Measurements from ENCODE around the gene OGA. TPM values are rescaled to one million over a fixed set of nuclear protein-coding genes. Genes with fewer than 3 reads are reported as not detected.
A peak's percentile ranks its signal among the peaks of the same experiment; 100 is the strongest.

The OGA gene
- polyA plus RNA-seq, 2 donors: 40.0 to 47.1 TPM

GRCh38 chr10:101782811-101783735 lies 35.2 kb downstream of the OGA start, which contains the start of gene NPM3:
NPM3 (minus strand) TSS chr10:101783446; CDS start chr10:101783390, 56 bp downstream.
- Histone ChIP-seq H3K4me3 (ENCODE audit: low read depth in 1 of 2, low read length in 2 of 2) (peak within 1 kb of the TSS; percentile 74 to 76), H3K9me3 (ENCODE audit: control insufficient read depth in 2 of 2, insufficient read depth in 1 of 2, low read depth in 1 of 2, low read length in 1 of 2) (no peaks in the 10 kb centered on the region), H3K4me1 (ENCODE audit: control insufficient read depth in 2 of 2, insufficient read depth in 2 of 2, low read length in 1 of 2) (peaks cover 16 to 18% of the 10 kb centered on the region in 2 donors), H3K27me3 (ENCODE audit: control insufficient read depth in 1 of 2, insufficient read depth in 2 of 2, low read length in 2 of 2) (no peaks in the 10 kb centered on the region), H3K36me3 (ENCODE audit: control insufficient read depth in 2 of 2, insufficient read depth in 2 of 2, low read length in 1 of 2) (peaks cover 8 to 12% of the 10 kb centered on the region in 2 donors), H3K27ac (ENCODE audit: low read depth in 2 of 2, low read length in 1 of 2) (peak within 1 kb of the TSS; percentile 56 to 66)
- WGBS, 2 donors: 1% methylated on average over 57 of the region's 57 CpGs

- Histone ChIP-seq H3K4me3 (ENCODE audit: low read depth in 1 of 2, low read length in 2 of 2) (peak overlapping the region; percentile 74 to 76), H3K36me3 (ENCODE audit: control insufficient read depth in 2 of 2, insufficient read depth in 2 of 2, low read length in 1 of 2) (peaks cover 5 to 11% of the 10 kb centered on the region in 2 donors)
Observed at GRCh38 chr10:101781984-101782810, 36.0 kb downstream of the OGA start.

GRCh38 chr10:101781655-101781983 lies 36.6 kb downstream of the OGA start:
- Histone ChIP-seq H3K4me1 (ENCODE audit: control insufficient read depth in 2 of 2, insufficient read depth in 2 of 2, low read length in 1 of 2) (peaks cover 16 to 18% of the 10 kb centered on the region in 2 donors), H3K4me3 (ENCODE audit: low read depth in 1 of 2, low read length in 2 of 2) (no peak overlapping the region), H3K27me3 (ENCODE audit: control insufficient read depth in 1 of 2, insufficient read depth in 2 of 2, low read length in 2 of 2) (peaks cover 0 to 7% of the 10 kb centered on the region in 2 donors), H3K27ac (ENCODE audit: low read depth in 2 of 2, low read length in 1 of 2) (no peak overlapping the region), H3K9me3 (ENCODE audit: control insufficient read depth in 2 of 2, insufficient read depth in 1 of 2, low read depth in 1 of 2, low read length in 1 of 2) (no peaks in the 10 kb centered on the region), H3K36me3 (ENCODE audit: control insufficient read depth in 2 of 2, insufficient read depth in 2 of 2, low read length in 1 of 2) (peaks cover 5 to 7% of the 10 kb centered on the region in 2 donors)
- 79 to 86% methylated on average over 7 of the region's 7 CpGs for WGBS, 2 donors

More at GRCh38 chr10:101781984-101782810, 36.0 kb downstream of the OGA start:
- H3K27me3 ChIP-seq (ENCODE audit: control insufficient read depth in 1 of 2, insufficient read depth in 2 of 2, low read length in 2 of 2): peaks cover 0 to under 1% of the 10 kb centered on the region in 2 donors
- H3K4me1 ChIP-seq (ENCODE audit: control insufficient read depth in 2 of 2, insufficient read depth in 2 of 2, low read length in 1 of 2): peaks cover 16 to 18% of the 10 kb centered on the region in 2 donors
- WGBS, 2 donors: 43 to 46% methylated on average over 17 of the region's 17 CpGs
- H3K27ac ChIP-seq (ENCODE audit: low read depth in 2 of 2, low read length in 1 of 2): no peak overlapping the region
- H3K9me3 ChIP-seq (ENCODE audit: control insufficient read depth in 2 of 2, insufficient read depth in 1 of 2, low read depth in 1 of 2, low read length in 1 of 2): no peaks in the 10 kb centered on the region

DNA sequence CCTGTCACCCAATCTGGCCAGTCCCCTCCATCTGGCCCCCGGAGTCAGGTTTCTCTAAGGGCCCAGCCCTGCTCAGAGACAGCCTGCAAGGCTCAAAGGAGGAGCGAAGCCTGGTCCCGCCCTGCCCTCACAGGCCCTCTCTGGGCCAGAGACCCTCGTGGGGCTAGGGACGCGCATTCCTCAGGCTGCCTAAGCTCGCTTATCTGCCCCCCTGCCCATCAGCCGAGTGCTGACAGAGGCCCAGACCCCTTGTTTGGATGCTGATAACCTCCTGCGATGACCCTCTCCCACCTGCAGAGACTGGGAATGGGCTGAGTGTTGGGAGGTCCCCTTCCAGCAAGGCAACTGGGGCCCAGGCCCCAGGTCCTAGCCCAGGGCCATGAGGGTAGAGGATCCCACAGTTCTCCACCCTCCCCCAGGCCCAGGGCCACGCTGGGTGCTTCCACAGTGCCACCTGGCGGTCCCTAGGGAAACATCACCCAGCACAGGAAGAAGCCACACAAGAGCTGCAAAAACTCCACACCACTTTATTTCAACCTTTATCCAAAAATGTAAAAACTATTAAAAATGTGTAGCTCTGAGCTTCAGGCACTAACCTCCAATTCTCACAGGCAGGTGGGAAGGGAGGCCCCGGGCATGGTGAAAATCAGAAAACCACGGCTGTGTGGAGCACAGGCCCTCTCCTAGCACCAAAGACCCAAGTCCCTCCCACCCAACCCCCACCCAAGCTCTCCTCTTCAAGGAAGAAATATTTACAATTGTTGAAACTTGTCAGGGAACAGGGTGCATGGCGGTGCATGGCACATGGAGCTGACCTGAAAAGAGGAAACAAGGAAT lies 37.2 kb downstream of the OGA start:
- Histone ChIP-seq H3K27ac (ENCODE audit: low read depth in 2 of 2, low read length in 1 of 2) (no peak overlapping the region), H3K27me3 (ENCODE audit: control insufficient read depth in 1 of 2, insufficient read depth in 2 of 2, low read length in 2 of 2) (peaks cover 0 to 12% of the 10 kb centered on the region in 2 donors), H3K36me3 (ENCODE audit: control insufficient read depth in 2 of 2, insufficient read depth in 2 of 2, low read length in 1 of 2) (peaks cover 3 to 4% of the 10 kb centered on the region in 2 donors), H3K4me3 (ENCODE audit: low read depth in 1 of 2, low read length in 2 of 2) (no peak overlapping the region), H3K9me3 (ENCODE audit: control insufficient read depth in 2 of 2, insufficient read depth in 1 of 2, low read depth in 1 of 2, low read length in 1 of 2) (no peaks in the 10 kb centered on the region), H3K4me1 (ENCODE audit: control insufficient read depth in 2 of 2, insufficient read depth in 2 of 2, low read length in 1 of 2) (peaks cover 16 to 18% of the 10 kb centered on the region in 2 donors)
- WGBS, 2 donors: 46 to 56% methylated on average over 14 of the region's 14 CpGs

DNA sequence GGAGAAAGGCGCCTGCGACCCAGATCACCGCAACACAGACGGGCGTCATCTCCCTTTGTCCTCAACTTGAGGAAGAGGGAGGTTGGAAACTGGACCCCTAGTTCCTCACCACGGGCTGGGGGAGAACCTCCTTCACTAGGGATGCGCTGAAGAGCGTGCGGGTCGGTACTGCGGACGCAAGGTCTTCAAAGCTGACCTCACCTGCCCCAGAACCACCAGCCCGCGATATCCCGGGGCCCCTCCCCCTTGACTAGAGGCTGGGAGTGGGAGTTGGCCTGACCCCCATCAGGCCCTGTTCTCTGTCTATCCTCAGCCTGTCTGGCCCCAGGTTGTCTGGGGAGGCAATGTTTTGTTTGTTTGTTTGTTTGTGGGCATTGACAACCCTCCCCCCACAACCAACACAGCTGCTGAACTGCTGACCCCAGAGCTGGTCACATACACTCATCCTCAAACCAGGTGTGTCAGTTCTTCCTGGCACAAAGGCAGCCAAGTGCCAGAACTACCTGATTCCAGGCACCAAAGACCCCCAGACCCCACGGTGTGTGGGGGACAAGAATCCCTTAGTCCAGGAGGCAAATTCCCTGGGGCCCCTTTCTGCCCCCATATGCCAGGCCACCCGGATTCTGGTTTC lies 37.9 kb downstream of the OGA start:
- Histone ChIP-seq H3K9me3 (ENCODE audit: control insufficient read depth in 2 of 2, insufficient read depth in 1 of 2, low read depth in 1 of 2, low read length in 1 of 2) (no peaks in the 10 kb centered on the region), H3K27ac (ENCODE audit: low read depth in 2 of 2, low read length in 1 of 2) (no peak overlapping the region), H3K27me3 (ENCODE audit: control insufficient read depth in 1 of 2, insufficient read depth in 2 of 2, low read length in 2 of 2) (peaks cover 0 to 17% of the 10 kb centered on the region in 2 donors), H3K36me3 (ENCODE audit: control insufficient read depth in 2 of 2, insufficient read depth in 2 of 2, low read length in 1 of 2) (no peaks in the 10 kb centered on the region), H3K4me1 (ENCODE audit: control insufficient read depth in 2 of 2, insufficient read depth in 2 of 2, low read length in 1 of 2) (peaks cover 16 to 21% of the 10 kb centered on the region in 2 donors), H3K4me3 (ENCODE audit: low read depth in 1 of 2, low read length in 2 of 2) (peak overlapping the region in 1 of 2 donors; percentile 48)
- 16 to 20% methylated on average over 17 of the region's 17 CpGs for WGBS, 2 donors

DNA sequence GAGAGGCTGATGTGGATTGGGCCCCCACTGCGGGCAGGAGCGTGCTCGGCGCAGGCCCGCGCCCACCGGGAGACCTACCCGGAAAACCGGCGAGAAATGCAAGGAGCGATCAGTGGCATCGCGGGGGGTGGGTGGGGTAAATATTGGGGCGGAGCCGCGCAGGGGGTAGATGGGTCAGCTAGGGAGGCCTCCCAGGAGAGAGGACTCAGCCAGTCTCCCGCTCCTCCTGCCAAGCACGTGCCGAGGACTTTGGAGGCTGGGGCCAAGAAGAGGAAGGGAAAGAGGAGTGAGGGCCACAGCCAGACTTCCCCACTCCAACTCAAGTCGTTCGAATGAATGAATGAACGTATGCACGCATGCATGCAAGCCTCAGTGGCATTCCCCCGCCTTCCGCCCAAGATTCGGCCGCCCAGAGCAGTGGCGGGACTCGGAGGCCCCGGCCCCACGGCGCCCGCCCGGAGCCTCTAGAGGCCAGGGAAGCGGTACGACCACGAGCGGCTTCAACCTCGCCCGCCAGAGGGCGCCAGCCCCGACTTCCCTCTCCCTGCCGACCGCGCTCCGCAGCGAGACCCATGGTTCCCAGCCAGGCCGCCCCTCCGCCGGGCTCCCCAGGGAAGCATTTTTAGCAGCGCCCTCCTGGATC lies 38.6 kb downstream of the OGA start:
- Histone ChIP-seq H3K4me3 (ENCODE audit: low read depth in 1 of 2, low read length in 2 of 2) (peak overlapping the region; percentile 45 to 48), H3K9me3 (ENCODE audit: control insufficient read depth in 2 of 2, insufficient read depth in 1 of 2, low read depth in 1 of 2, low read length in 1 of 2) (no peaks in the 10 kb centered on the region), H3K4me1 (ENCODE audit: control insufficient read depth in 2 of 2, insufficient read depth in 2 of 2, low read length in 1 of 2) (peaks cover 16 to 23% of the 10 kb centered on the region in 2 donors), H3K36me3 (ENCODE audit: control insufficient read depth in 2 of 2, insufficient read depth in 2 of 2, low read length in 1 of 2) (no peaks in the 10 kb centered on the region), H3K27ac (ENCODE audit: low read depth in 2 of 2, low read length in 1 of 2) (no peak overlapping the region), H3K27me3 (ENCODE audit: control insufficient read depth in 1 of 2, insufficient read depth in 2 of 2, low read length in 2 of 2) (peaks cover 0 to 23% of the 10 kb centered on the region in 2 donors)
- WGBS, 2 donors: 1 to 2% methylated on average over 40 to 51 of the region's 51 CpGs

- H3K4me3 ChIP-seq (ENCODE audit: low read depth in 1 of 2, low read length in 2 of 2): peak overlapping the region; percentile 45 to 48
- 4 to 5% methylated on average over 57 to 58 of the region's 58 CpGs for WGBS, 2 donors
- H3K9me3 ChIP-seq (ENCODE audit: control insufficient read depth in 2 of 2, insufficient read depth in 1 of 2, low read depth in 1 of 2, low read length in 1 of 2): no peaks in the 10 kb centered on the region
- peaks cover 0 to 28% of the 10 kb centered on the region in 2 donors for H3K27me3 ChIP-seq (ENCODE audit: control insufficient read depth in 1 of 2, insufficient read depth in 2 of 2, low read length in 2 of 2)
- H3K4me1 ChIP-seq (ENCODE audit: control insufficient read depth in 2 of 2, insufficient read depth in 2 of 2, low read length in 1 of 2): peaks cover 16 to 25% of the 10 kb centered on the region in 2 donors
- no peak overlapping the region for H3K27ac ChIP-seq (ENCODE audit: low read depth in 2 of 2, low read length in 1 of 2)
- no peaks in the 10 kb centered on the region for H3K36me3 ChIP-seq (ENCODE audit: control insufficient read depth in 2 of 2, insufficient read depth in 2 of 2, low read length in 1 of 2)
Observed at GRCh38 chr10:101778781-101779543, 39.3 kb downstream of the OGA start.

All from esophagus (tissue), 2 donors.